HL-60 (cell line): ENCODE data around the gene LIME1.
A peak's percentile ranks its signal among the peaks of the same experiment; 100 is the strongest.
"Not testable (repeated sequence)": the region's sequence is repeated elsewhere in the genome, so short reads cannot be mapped to it uniquely, and the experiment has no call there.

Experiments
- DNase-seq, 2 experiments: peaks; one replicate each; pipeline ENCODE4 v3.0.0-alpha.2; 2010 to 2020; ENCODE audit warnings: low read depth in 1 of 2, low spot score in 1 of 2
- H3K27ac ChIP-seq: fragments of 250-450 bp; sonication (Bioruptor Pico); replicated peaks from 2 replicates; pipeline ENCODE4 v1.5.1; 2020; ENCODE audit warnings: mild to moderate bottlenecking, moderate library complexity
- H3K27me3 ChIP-seq: fragments of 250-450 bp; sonication (Bioruptor Pico); 2 replicates; pipeline ENCODE4 v1.5.1; 2021; ENCODE audit warnings: mild to moderate bottlenecking, moderate library complexity; ENCODE audit not compliant: insufficient read depth, poor library complexity, severe bottlenecking
- H3K4me3 ChIP-seq: replicated peaks from 2 replicates; pipeline ENCODE4 v1.5.1; 2011; ENCODE audit warnings: mild to moderate bottlenecking, control low read depth, low read length; ENCODE audit not compliant: insufficient read depth
- GABPA ChIP-seq: IDR thresholded peaks from 2 replicates; pipeline ENCODE4 v1.6.1; 2012; ENCODE audit warnings: low read depth
- POLR2AphosphoS5 ChIP-seq: IDR thresholded peaks from 2 replicates; pipeline ENCODE4 v1.6.1; 2012; ENCODE audit warnings: low read depth
- SPI1 ChIP-seq: IDR thresholded peaks from 2 replicates; pipeline ENCODE4 v1.6.1; 2012; ENCODE audit warnings: low read depth, mild to moderate bottlenecking, borderline replicate concordance
- TF ChIP-seq, protein P1 (sequence below): IDR thresholded peaks from 2 replicates; pipeline ENCODE4 v1.6.1; 2012; ENCODE audit warnings: low read depth; ENCODE audit not compliant: insufficient replicate concordance
- TF ChIP-seq, protein P2 (sequence below): IDR thresholded peaks from one replicate; pipeline ENCODE4 v1.5.1; 2011; ENCODE audit warnings: low read length, control low read depth, inconsistent platforms; ENCODE audit not compliant: insufficient read depth

The LIME1 gene

GRCh38 chr20:63718996-63719395, 17.5 kb upstream of the LIME1 start:
- TF ChIP-seq GABPA (no peak), SPI1 (no peak), POLR2AphosphoS5 (no peak)
- TF ChIP-seq, protein P1, sequence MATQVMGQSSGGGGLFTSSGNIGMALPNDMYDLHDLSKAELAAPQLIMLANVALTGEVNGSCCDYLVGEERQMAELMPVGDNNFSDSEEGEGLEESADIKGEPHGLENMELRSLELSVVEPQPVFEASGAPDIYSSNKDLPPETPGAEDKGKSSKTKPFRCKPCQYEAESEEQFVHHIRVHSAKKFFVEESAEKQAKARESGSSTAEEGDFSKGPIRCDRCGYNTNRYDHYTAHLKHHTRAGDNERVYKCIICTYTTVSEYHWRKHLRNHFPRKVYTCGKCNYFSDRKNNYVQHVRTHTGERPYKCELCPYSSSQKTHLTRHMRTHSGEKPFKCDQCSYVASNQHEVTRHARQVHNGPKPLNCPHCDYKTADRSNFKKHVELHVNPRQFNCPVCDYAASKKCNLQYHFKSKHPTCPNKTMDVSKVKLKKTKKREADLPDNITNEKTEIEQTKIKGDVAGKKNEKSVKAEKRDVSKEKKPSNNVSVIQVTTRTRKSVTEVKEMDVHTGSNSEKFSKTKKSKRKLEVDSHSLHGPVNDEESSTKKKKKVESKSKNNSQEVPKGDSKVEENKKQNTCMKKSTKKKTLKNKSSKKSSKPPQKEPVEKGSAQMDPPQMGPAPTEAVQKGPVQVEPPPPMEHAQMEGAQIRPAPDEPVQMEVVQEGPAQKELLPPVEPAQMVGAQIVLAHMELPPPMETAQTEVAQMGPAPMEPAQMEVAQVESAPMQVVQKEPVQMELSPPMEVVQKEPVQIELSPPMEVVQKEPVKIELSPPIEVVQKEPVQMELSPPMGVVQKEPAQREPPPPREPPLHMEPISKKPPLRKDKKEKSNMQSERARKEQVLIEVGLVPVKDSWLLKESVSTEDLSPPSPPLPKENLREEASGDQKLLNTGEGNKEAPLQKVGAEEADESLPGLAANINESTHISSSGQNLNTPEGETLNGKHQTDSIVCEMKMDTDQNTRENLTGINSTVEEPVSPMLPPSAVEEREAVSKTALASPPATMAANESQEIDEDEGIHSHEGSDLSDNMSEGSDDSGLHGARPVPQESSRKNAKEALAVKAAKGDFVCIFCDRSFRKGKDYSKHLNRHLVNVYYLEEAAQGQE, result no peak
- TF ChIP-seq, protein P2, sequence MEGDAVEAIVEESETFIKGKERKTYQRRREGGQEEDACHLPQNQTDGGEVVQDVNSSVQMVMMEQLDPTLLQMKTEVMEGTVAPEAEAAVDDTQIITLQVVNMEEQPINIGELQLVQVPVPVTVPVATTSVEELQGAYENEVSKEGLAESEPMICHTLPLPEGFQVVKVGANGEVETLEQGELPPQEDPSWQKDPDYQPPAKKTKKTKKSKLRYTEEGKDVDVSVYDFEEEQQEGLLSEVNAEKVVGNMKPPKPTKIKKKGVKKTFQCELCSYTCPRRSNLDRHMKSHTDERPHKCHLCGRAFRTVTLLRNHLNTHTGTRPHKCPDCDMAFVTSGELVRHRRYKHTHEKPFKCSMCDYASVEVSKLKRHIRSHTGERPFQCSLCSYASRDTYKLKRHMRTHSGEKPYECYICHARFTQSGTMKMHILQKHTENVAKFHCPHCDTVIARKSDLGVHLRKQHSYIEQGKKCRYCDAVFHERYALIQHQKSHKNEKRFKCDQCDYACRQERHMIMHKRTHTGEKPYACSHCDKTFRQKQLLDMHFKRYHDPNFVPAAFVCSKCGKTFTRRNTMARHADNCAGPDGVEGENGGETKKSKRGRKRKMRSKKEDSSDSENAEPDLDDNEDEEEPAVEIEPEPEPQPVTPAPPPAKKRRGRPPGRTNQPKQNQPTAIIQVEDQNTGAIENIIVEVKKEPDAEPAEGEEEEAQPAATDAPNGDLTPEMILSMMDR, result no peak
- Histone ChIP-seq H3K27me3 (no peaks in the 10 kb centered on the region), H3K4me3 (no peak overlapping the region), H3K27ac (no peak overlapping the region)
- DNase-seq, result no peak

GRCh38 chr20:63722967-63723622, 13.4 kb upstream of the LIME1 start:
- not testable (repeated sequence) for H3K27ac ChIP-seq, H3K4me3 ChIP-seq, DNase-seq, H3K27me3 ChIP-seq

- H3K4me3 ChIP-seq, H3K27me3 ChIP-seq, DNase-seq: not testable (repeated sequence)
- H3K27ac ChIP-seq, result peak overlapping the region; percentile 83
Observed at GRCh38 chr20:63730189-63730733, 6.2 kb upstream of the LIME1 start.

DNA sequence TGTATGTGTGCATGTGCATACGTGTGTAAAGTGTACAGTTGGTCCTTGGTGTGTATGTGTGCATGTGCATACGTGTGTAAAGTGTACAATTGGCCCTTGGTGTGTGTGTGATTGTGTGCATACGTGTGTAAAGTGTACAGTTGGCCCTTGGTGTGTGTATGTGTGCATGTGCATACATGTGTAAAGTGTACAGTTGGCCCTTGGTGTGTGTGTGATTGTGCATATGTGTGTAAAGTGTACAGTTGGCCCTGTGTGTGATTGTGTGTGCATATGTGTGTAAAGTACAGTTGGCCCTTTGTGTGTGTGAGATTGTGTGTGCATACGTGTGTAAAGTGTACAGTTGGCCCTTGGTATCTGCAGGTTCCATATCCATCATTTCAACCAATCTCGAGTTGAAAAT, 5.1 kb upstream of the LIME1 start:
- H3K4me3 ChIP-seq, result no peak overlapping the region

More for the DNA sequence above, 5.1 kb upstream of the LIME1 start:
- Histone ChIP-seq H3K27ac (peak overlapping the region; percentile 83), H3K27me3 (no peaks in the 10 kb centered on the region)
- DNase-seq, result no peak
- TF ChIP-seq SPI1, result no peak
- TF ChIP-seq POLR2AphosphoS5, result no peak
- TF ChIP-seq, protein P2, result no peak
- TF ChIP-seq GABPA, result no peak
- TF ChIP-seq, protein P1, result no peak
